ENCODE measurements around the gene PDE9A. TPM values are rescaled to one million over a fixed set of nuclear protein-coding genes. Genes with fewer than 3 reads are reported as not detected.

Gene PDE9A
- total RNA-seq, 4 donors from 2014 or later, result 26.7 to 30.6 (median 28.7) TPM

GRCh38 chr21:42770717-42771502 is 117.5 kb downstream of the PDE9A start:
- 93 to 95% methylated on average over 27 of the region's 27 CpGs for WGBS, 2 donors
- TF ChIP-seq, protein P1, sequence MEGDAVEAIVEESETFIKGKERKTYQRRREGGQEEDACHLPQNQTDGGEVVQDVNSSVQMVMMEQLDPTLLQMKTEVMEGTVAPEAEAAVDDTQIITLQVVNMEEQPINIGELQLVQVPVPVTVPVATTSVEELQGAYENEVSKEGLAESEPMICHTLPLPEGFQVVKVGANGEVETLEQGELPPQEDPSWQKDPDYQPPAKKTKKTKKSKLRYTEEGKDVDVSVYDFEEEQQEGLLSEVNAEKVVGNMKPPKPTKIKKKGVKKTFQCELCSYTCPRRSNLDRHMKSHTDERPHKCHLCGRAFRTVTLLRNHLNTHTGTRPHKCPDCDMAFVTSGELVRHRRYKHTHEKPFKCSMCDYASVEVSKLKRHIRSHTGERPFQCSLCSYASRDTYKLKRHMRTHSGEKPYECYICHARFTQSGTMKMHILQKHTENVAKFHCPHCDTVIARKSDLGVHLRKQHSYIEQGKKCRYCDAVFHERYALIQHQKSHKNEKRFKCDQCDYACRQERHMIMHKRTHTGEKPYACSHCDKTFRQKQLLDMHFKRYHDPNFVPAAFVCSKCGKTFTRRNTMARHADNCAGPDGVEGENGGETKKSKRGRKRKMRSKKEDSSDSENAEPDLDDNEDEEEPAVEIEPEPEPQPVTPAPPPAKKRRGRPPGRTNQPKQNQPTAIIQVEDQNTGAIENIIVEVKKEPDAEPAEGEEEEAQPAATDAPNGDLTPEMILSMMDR (IDR thresholded peaks at IDR 0.05), result no peak
- TF ChIP-seq EP300 (IDR thresholded peaks at IDR 0.05), result no peak
- no peak overlapping the region for H3K4me3 ChIP-seq
- H3K9me3 ChIP-seq, result no peaks in the 10 kb centered on the region
- H3K36me3 ChIP-seq, result peaks cover 2 to 99% (median 8%) of the 10 kb centered on the region in 3 donors
- no peaks in the 10 kb centered on the region for H3K27me3 ChIP-seq
- H3K27ac ChIP-seq, result no peak overlapping the region
- H3K4me1 ChIP-seq, result no peaks in the 10 kb centered on the region
- no peak for DNase-seq (ENCODE audit: low spot score in 2 of 2)

DNA sequence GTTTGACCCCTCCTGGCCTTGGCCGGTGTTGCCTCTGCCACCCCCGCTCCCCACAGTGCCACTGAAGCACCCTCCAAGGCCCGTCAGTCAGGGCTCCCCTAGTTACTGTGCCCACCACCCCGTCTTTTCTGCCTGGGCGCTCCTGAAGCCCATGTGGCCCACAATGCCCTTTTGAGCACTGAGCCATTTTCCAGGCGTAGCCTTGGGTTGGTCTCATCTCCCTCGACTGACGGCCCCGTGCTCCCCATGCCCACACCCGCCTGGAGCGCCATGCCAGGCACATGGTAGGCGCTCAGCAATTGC is 118.0 kb downstream of the PDE9A start:
- H3K36me3 ChIP-seq, result peaks cover 2 to 99% (median 8%) of the 10 kb centered on the region in 3 donors
- 92 to 97% methylated on average over 10 to 12 of the region's 12 CpGs for WGBS, 2 donors
- H3K4me3 ChIP-seq, result no peak overlapping the region
- H3K27me3 ChIP-seq, result no peaks in the 10 kb centered on the region
- no peak for TF ChIP-seq EP300 (IDR thresholded peaks at IDR 0.05)
- TF ChIP-seq, protein P1 (IDR thresholded peaks at IDR 0.05), result no peak
- TF ChIP-seq POLR2A (IDR thresholded peaks at IDR 0.05), result no peak
- H3K27ac ChIP-seq, result no peak overlapping the region
- no peaks in the 10 kb centered on the region for H3K9me3 ChIP-seq
- no peaks in the 10 kb centered on the region for H3K4me1 ChIP-seq
- DNase-seq (ENCODE audit: low spot score in 2 of 2), result no peak

DNA sequence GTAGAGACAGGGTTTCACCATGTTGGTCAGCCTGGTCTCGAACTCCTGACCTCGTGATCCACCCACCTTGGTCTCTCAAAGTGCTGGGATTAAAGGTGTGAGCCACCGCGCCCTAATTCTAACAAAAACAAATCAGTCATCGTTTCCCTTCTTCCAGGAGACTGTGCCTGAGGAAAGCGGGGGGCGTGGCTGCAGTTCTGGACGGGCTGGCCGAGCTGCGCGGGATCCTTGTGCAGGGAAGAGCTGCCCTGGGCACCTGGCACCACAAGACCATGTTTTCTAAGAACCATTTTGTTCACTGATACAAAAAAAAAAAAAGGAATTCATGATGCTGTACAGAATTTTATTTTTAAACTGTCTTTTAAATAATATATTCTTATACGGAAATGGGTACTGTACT is 121.7 kb downstream of the PDE9A start:
- no peaks in the 10 kb centered on the region for H3K4me1 ChIP-seq
- H3K9me3 ChIP-seq, result no peaks in the 10 kb centered on the region
- 93 to 94% methylated on average over 12 of the region's 12 CpGs for WGBS, 2 donors
- H3K27me3 ChIP-seq, result peaks cover 0 to 1% of the 10 kb centered on the region in 2 donors
- H3K4me3 ChIP-seq, result no peak overlapping the region
- DNase-seq (ENCODE audit: low spot score in 2 of 2), result no peak
- H3K36me3 ChIP-seq, result peaks cover 2 to 71% (median 8%) of the 10 kb centered on the region in 3 donors
- no peak overlapping the region for H3K27ac ChIP-seq
- TF ChIP-seq, protein P1 (IDR thresholded peaks at IDR 0.05), result no peak
- no peak for TF ChIP-seq POLR2A (IDR thresholded peaks at IDR 0.05)
- no peak for TF ChIP-seq EP300 (IDR thresholded peaks at IDR 0.05)

DNA sequence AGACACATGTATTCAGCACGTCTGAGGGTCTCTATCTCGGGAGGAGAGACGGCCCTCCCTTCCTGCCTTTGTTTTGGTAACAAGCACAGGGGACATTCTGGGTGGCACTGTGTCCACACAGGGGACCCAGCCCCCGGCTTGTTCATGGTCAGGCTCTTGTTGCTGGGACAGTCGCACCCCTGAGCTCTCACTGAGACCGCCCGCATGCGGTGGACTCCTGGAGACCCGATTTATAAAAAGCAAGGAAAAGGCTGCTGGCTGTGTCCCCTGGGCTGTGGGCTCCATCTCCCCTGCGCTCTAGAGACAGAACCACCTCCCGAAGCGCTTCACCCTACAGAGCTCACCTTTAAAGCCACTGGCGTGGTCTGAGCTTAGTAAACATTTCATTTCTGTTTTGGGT is 122.5 kb downstream of the PDE9A start:
- Histone ChIP-seq H3K4me1 (peaks cover 0 to 5% (median 1%) of the 10 kb centered on the region in 4 donors), H3K27ac (no peak overlapping the region), H3K4me3 (no peak overlapping the region), H3K36me3 (peaks cover 2 to 64% (median 8%) of the 10 kb centered on the region in 3 donors), H3K27me3 (peaks cover 0 to 9% of the 10 kb centered on the region in 2 donors), H3K9me3 (no peaks in the 10 kb centered on the region)
- 84 to 87% methylated on average over 11 to 13 of the region's 13 CpGs for WGBS, 2 donors
- TF ChIP-seq, protein P1 (IDR thresholded peaks at IDR 0.05), result no peak
- TF ChIP-seq EP300 (IDR thresholded peaks at IDR 0.05) (no peak), POLR2A (IDR thresholded peaks at IDR 0.05) (no peak)
- DNase-seq (ENCODE audit: low spot score in 2 of 2), result no peak

GRCh38 chr21:42777064-42777756 is 123.8 kb downstream of the PDE9A start:
- Histone ChIP-seq H3K27me3 (peaks cover 0 to 17% of the 10 kb centered on the region in 2 donors), H3K36me3 (peaks cover 0 to 51% (median 2%) of the 10 kb centered on the region in 3 donors), H3K27ac (peak overlapping the region in 1 of 4 donors; percentile 71), H3K9me3 (no peaks in the 10 kb centered on the region), H3K4me1 (peaks cover 0 to 18% (median 8%) of the 10 kb centered on the region in 4 donors), H3K4me3 (no peak overlapping the region)
- WGBS, 2 donors, result 83 to 90% methylated on average over 16 of the region's 18 CpGs
- no peak for DNase-seq (ENCODE audit: low spot score in 2 of 2)
- TF ChIP-seq EP300 (IDR thresholded peaks at IDR 0.05), result no peak
- TF ChIP-seq, protein P1 (IDR thresholded peaks at IDR 0.05), result no peak
- TF ChIP-seq POLR2A (IDR thresholded peaks at IDR 0.05), result no peak
